Fibroblast of mammary gland (primary cell): ENCODE data around the gene KCNQ5.
"Not testable (repeated sequence)": the region's sequence is repeated elsewhere in the genome, so short reads cannot be mapped to it uniquely, and the experiment has no call there.

Experiments used
- DNase-seq: peaks from one replicate; pipeline ENCODE4 v3.0.0-alpha.2; 2010; ENCODE audit warnings: low read depth
- H3K4me3 ChIP-seq: 2 replicates; pipeline ENCODE4 v1.5.1; 2011; ENCODE audit warnings: low read depth, mild to moderate bottlenecking, low read length, moderate library complexity; ENCODE audit not compliant: control insufficient read depth
- CTCF ChIP-seq: conservative IDR thresholded peaks from 2 replicates; pipeline ENCODE4 v1.5.1; 2011; ENCODE audit warnings: low read depth, low read length, inconsistent platforms; ENCODE audit not compliant: control insufficient read depth, insufficient read depth

The KCNQ5 gene

GRCh38 chr6:73216859-73217258 is 595.0 kb downstream of the KCNQ5 start:
- no peak overlapping the region for H3K4me3 ChIP-seq
- TF ChIP-seq CTCF, result no peak
- no peak for DNase-seq

- TF ChIP-seq CTCF, result no peak
- no peak for DNase-seq
- H3K4me3 ChIP-seq, result no peak within 1 kb of the TSS
Observed at GRCh38 chr6:73225396-73225795, 603.5 kb downstream of the KCNQ5 start, which contains the start of gene KHDC1L. TSS of gene KHDC1L (minus strand) at chr6:73225496. CDS start at chr6:73225408, 88 bp downstream.

- no peak for TF ChIP-seq CTCF
- H3K4me3 ChIP-seq, result no peak overlapping the region
Observed at GRCh38 chr6:73227606-73228255, 605.9 kb downstream of the KCNQ5 start.

GRCh38 chr6:73231986-73232391 is 610.1 kb downstream of the KCNQ5 start:
- no peak overlapping the region for H3K4me3 ChIP-seq
- no peak for DNase-seq
- TF ChIP-seq CTCF, result no peak

More at GRCh38 chr6:73227606-73228255, 605.9 kb downstream of the KCNQ5 start:
- no peak for DNase-seq

GRCh38 chr6:73233048-73233447 is 611.2 kb downstream of the KCNQ5 start:
- H3K4me3 ChIP-seq, result no peak overlapping the region
- TF ChIP-seq CTCF, result no peak
- no peak for DNase-seq

GRCh38 chr6:73233971-73234370 is 612.1 kb downstream of the KCNQ5 start:
- not testable (repeated sequence) for H3K4me3 ChIP-seq, DNase-seq

- no peak overlapping the region for H3K4me3 ChIP-seq
- peak; percentile 91 for DNase-seq
- no peak for TF ChIP-seq CTCF
Observed at GRCh38 chr6:73234733-73235132, 612.9 kb downstream of the KCNQ5 start.
